Right kidney (tissue), 1 donor: ENCODE data around the gene LENEP.
A peak's percentile ranks its signal among the peaks of the same experiment; 100 is the strongest.

Experiments used
- DNase-seq: peaks from one replicate; pipeline ENCODE4 v3.0.0-alpha.2; 2016

Gene LENEP

GRCh38 chr1:155011437-155012025 lies 18.1 kb downstream of the LENEP start:
- DNase-seq: no peak

- no peak for DNase-seq
Observed at GRCh38 chr1:155012026-155012546, 18.7 kb downstream of the LENEP start.

GRCh38 chr1:155012776-155013602 lies 19.6 kb downstream of the LENEP start:
- DNase-seq: no peak

GRCh38 chr1:155013632-155014031 lies 20.2 kb downstream of the LENEP start:
- DNase-seq: no peak

- DNase-seq: no peak
Observed at GRCh38 chr1:155014709-155015508, 21.5 kb downstream of the LENEP start.

GRCh38 chr1:155015527-155016230 lies 22.3 kb downstream of the LENEP start:
- no peak for DNase-seq

- no peak for DNase-seq
Observed at GRCh38 chr1:155016231-155016831, 22.9 kb downstream of the LENEP start.

GRCh38 chr1:155017041-155017945 lies 23.9 kb downstream of the LENEP start:
- peak; percentile 95 for DNase-seq

- no peak for DNase-seq
Observed at GRCh38 chr1:155017946-155018316, 24.5 kb downstream of the LENEP start.

- DNase-seq: no peak
Observed at GRCh38 chr1:155018617-155019348, 25.4 kb downstream of the LENEP start.

GRCh38 chr1:155019377-155020245 lies 26.2 kb downstream of the LENEP start:
- no peak for DNase-seq

GRCh38 chr1:155022136-155022926 lies 28.9 kb downstream of the LENEP start:
- DNase-seq: no peak

GRCh38 chr1:155022927-155023236 lies 29.5 kb downstream of the LENEP start:
- no peak for DNase-seq

GRCh38 chr1:155023627-155024026 lies 30.2 kb downstream of the LENEP start:
- no peak for DNase-seq

- DNase-seq: no peak
Observed at GRCh38 chr1:155024315-155024714, 30.9 kb downstream of the LENEP start.

- no peak for DNase-seq
Observed at GRCh38 chr1:155026154-155026553, 32.8 kb downstream of the LENEP start.

GRCh38 chr1:155026588-155026987 lies 33.2 kb downstream of the LENEP start:
- no peak for DNase-seq

GRCh38 chr1:155029513-155030242 lies 36.3 kb downstream of the LENEP start:
- DNase-seq: no peak
